Measurements from ENCODE around the gene PPM1M.

The PPM1M gene

DNA sequence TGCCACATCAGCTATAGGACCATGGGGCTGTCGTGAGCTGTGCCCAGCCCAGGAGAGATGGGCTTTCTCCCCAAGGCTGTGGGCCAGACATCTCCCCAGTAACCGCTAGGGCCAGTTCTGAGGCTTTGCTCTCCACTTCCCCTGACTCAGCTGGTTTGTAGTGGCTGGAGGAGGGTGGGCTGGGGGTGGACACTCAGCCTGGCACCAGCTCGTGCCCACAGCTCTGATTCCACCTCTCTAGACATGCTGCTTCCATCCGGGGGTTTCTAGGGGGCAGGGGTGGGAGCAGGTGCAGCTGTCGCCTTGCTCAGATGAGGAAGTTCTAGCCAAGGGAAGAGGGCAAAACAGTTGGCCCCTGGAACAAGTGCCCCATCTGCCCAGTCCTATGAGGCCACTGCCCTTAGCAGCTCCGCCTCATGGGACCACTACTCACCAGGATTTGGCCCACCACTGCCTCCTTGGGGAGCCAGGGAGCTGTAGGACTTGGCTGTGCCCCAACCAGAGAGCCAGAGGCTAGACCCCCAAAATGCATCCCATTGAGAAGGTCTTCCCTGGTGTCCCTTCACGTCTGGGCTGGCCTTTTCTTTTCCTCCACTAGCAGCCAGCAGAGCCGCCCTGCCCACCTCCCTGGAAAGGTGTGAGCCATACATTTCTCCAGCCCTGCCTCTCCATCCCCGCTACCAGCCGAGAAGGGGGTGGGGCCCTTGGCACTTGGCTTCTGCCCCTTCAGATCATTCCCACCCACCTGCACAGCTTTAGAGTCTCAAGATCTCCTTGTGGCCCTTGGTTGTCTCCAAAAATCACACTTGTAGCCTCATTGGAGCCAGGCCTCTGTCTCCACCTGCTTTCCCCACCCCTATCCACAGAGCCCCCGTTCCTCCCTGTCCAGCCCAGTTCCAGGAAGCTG is 51.9 kb downstream of the PPM1M start:
- DNase-seq: no peak

DNA sequence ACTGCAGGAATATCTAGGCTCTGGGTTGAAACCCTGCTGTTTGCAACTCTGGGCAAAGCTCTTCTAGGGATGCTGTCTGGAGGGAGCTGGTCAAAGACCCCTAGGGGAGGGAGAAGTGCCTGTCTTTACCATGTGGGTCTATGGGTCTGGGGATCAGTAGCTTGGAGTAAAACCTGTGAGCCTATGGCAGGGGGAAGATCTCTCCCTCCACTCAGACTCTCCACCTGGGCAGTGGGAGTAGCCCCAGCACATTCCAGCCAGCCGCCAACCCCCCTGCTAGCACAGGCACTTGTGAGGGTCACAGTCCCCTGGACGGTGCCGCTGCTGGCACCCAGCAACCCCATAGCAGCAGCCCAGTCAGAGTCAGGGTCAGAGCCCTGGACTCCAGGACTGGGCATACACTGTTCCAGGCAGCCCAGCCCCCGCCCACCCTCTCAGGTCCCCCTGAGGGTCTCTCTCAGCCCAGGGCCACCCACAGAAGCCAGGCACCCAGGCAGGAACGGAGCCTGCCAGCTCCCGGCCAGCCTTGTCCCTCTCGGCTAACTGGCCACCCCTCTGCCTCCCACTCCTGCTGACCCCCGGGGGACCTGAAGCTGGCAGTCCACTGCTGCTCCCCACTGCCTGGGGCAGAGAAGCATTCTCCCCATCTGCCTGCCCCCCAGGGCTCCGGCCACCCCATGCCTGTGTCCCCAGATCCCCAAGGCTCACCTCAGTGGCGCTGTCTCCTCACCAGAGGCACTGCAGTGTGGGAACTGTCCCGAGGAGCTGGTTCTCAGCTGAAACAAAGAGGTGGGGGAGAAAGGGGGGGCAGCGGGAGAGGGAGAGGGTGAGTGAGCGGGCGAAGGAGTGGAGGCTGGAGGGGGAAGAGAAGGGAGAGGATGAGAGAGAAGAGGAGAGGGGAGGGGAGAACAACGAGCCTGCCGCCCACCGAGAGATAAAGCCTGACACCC is 52.9 kb downstream of the PPM1M start:
- DNase-seq: no peak

GRCh38 chr3:52299247-52299878 is 53.8 kb downstream of the PPM1M start:
- no peak for DNase-seq

Data from hippocampal formation (tissue), 2 donors.